Coronary artery (tissue), 2 donors: ENCODE data around the gene TEX2.

ENCODE experiments used
- DNase-seq: peaks from one replicate; pipeline ENCODE4 v3.0.0-alpha.2; 2017; ENCODE audit warnings: low spot score
- H3K27ac ChIP-seq, 2 donors: fragments of 200-600 bp; sonication (generic); one replicate each; pipeline ENCODE4 v1.5.1; 2016 to 2019
- H3K4me3 ChIP-seq: fragments of 200-600 bp; sonication (generic); 2 replicates; pipeline ENCODE4 v1.5.1; 2016; ENCODE audit warnings: mild to moderate bottlenecking, moderate library complexity
- CTCF ChIP-seq: fragments of 200-600 bp; sonication (generic); IDR thresholded peaks from one replicate; pipeline ENCODE4 v1.5.1; 2019; ENCODE audit warnings: antibody characterized with exemption

Gene TEX2

DNA sequence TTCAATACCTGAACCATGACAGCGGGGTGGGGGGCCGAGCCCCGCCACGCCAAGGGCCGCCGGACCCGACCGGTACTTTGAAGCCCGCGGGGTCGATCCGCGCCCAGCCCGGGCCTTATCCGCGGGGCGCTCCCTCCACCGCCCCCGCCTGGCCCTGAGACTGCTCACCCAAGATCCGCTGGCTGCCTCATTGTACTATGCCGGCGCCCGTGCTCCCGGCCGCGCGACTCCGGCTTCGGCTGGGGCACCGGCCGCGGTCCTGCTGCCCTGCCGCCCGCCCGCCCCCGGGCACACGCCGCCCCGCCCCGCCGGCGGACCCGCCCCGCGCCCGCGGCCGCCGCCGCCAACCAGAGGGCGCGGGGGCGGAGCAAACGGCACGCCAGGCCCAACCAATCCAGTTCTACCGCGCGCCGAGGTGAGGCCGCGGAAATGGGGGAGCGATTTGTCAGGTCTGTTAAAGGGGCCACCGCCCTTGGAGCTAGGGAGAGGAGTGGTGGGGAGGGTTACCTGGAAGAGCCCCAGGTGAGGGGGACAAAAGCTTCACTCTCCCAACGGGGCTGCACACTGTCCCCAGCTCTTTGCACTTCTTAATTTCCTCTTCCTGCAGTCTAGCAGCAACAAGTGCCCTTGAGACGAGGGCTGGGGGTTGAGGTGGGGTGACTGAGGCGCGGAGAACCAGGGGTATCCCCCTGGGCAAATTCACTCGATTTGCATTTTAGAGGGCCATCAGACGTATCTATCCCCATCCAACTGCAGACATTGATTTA lies at the start of gene TEX2:
TSS of gene TEX2 (minus strand) at position 261 of the 767 bp plus-strand sequence. CDS start 49,043 bp downstream, outside the sequence.
- peak within 1 kb of the TSS; percentile 91 for H3K4me3 ChIP-seq
- peak; percentile 90 for DNase-seq
- no peak for TF ChIP-seq CTCF
- H3K27ac ChIP-seq: peak within 1 kb of the TSS; percentile 95 to 96

- H3K4me3 ChIP-seq: no peak overlapping the region
- no peak for TF ChIP-seq CTCF
- DNase-seq: no peak
- H3K27ac ChIP-seq: no peak overlapping the region
Measured at GRCh38 chr17:64309710-64310109, 46.6 kb upstream of the TEX2 start.

- no peak for DNase-seq
- Histone ChIP-seq H3K27ac (no peak overlapping the region), H3K4me3 (no peak overlapping the region)
- no peak for TF ChIP-seq CTCF
Measured at GRCh38 chr17:64309021-64309420, 46.0 kb upstream of the TEX2 start.

DNA sequence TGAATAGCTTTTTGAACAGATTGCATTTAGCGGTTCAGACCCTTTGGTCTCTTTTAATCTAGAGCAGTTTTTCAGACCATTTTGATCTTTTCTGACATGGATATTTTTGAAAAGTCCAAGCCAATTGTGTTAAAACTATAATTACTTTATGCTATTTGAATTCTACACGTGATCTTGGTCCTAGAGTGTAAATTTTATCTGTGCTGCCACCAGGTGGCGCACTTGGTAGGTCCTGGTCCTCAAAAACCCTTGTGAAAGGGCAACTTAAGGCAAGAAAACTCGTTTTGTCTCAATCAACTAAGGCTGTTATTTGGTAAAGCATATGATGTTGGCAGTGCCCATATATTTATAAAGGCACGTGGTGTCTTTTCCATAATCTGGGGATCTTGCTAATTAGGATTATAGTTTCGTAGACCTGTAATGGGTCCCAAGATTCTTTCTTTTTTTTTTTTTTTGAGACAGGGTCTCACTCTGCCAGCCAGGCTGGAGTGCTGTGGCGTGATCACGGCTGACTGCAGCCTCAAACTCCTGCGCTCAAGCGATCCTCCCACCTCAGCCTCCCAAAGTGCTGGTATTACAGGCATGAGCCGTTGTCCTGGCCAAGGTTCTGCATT lies 43.9 kb upstream of the TEX2 start:
- TF ChIP-seq CTCF: peak; percentile 75
- Histone ChIP-seq H3K27ac (no peak overlapping the region), H3K4me3 (no peak overlapping the region)
- no peak for DNase-seq

GRCh38 chr17:64304551-64304950 lies 41.5 kb upstream of the TEX2 start:
- no peak for TF ChIP-seq CTCF
- Histone ChIP-seq H3K27ac (no peak overlapping the region), H3K4me3 (no peak overlapping the region)
- DNase-seq: no peak

- H3K27ac ChIP-seq: no peak overlapping the region
- no peak for DNase-seq
- TF ChIP-seq CTCF: no peak
Measured at GRCh38 chr17:64300699-64300965, 37.6 kb upstream of the TEX2 start.

DNA sequence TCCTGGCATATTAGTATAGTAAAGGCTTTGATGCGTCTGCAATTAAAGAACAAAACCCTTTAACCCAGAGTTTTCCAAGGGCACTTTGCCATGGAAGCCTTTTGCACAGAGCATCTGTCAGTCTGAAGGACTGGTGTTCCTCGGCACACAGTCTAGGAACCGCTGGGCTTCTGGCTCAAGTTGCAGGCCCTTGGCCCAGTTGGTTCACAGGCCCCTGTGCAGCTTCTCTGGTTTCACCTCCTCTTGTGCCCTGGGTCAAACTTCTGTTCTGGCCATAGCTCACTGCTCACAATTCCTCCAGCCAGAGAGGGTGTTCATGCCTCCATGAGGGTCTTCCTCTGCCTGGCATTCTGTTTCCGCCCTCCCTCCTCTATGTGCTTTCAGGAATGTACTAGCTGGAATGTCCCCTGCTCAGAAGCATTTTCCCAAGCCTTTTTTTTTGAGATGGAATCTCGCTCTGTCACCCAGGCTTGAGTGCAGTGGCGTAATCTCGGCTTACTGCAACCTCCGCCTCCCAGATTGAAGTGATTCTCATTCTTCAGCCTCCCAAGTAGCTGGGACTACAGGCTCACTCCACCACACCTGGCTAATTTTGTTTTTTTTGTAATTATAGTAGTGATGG lies 34.5 kb upstream of the TEX2 start:
- Histone ChIP-seq H3K27ac (no peak overlapping the region), H3K4me3 (no peak overlapping the region)

More at GRCh38 chr17:64300699-64300965, 37.6 kb upstream of the TEX2 start:
- no peak overlapping the region for H3K4me3 ChIP-seq

More for the DNA sequence above, 34.5 kb upstream of the TEX2 start:
- TF ChIP-seq CTCF: no peak
- no peak for DNase-seq
